Measurements from ENCODE around the gene ACE.

GRCh38 chr17:63531022-63531965 is 54.4 kb downstream of the ACE start:
- no peak for TF ChIP-seq CTCF (conservative IDR thresholded peaks at IDR 0.05)
- no peak for TF ChIP-seq EZH2 (IDR thresholded peaks at IDR 0.05; ENCODE audit: low read depth)
